HepG2 (cell line): ENCODE results near the gene DPEP2NB. TPM values are rescaled to one million over a fixed set of nuclear protein-coding genes. Genes with fewer than 3 reads are reported as not detected.

Experiments used
- ELF3 ChIP-seq: IDR thresholded peaks from 2 replicates; pipeline ENCODE4 v1.6.1; 2016; ENCODE audit warnings: missing genetic modification reagents, missing compliant biosample characterization
- ETV5 ChIP-seq: IDR thresholded peaks from 2 replicates; pipeline ENCODE4 v1.6.1; 2018; ENCODE audit warnings: missing biosample characterization, missing genetic modification reagents, inconsistent platforms, borderline replicate concordance
- FOXP1 ChIP-seq, 2 experiments: fragments of 450-650 bp in 1 of 2; IDR thresholded peaks; 2 replicates each; pipeline ENCODE4 v1.6.1; 2017 to 2018; ENCODE audit warnings: antibody characterized with exemption in 1 of 2
- GFI1 ChIP-seq: sonication (generic); formaldehyde crosslinking; IDR thresholded peaks from 2 replicates; pipeline ENCODE4 v1.5.0; 2020; ENCODE audit warnings: missing genetic modification reagents, mild to moderate bottlenecking, borderline replicate concordance
- HMGXB3 ChIP-seq: sonication (generic); formaldehyde crosslinking; IDR thresholded peaks from 2 replicates; pipeline ENCODE4 v1.4.0; 2020; ENCODE audit warnings: missing genetic modification reagents, borderline replicate concordance
- MED8 ChIP-seq: sonication (generic); formaldehyde crosslinking; IDR thresholded peaks from 2 replicates; pipeline ENCODE4 v1.8.1; 2023; ENCODE audit warnings: mild to moderate bottlenecking, missing genetic modification reagents; ENCODE audit not compliant: insufficient replicate concordance
- SATB2 ChIP-seq: sonication (generic); formaldehyde crosslinking; IDR thresholded peaks from 2 replicates; pipeline ENCODE4 v1.5.0; 2020; ENCODE audit warnings: missing genetic modification reagents
- YEATS4 ChIP-seq: sonication (generic); formaldehyde crosslinking; IDR thresholded peaks from 2 replicates; pipeline ENCODE4 v1.4.0; 2020; ENCODE audit warnings: missing genetic modification reagents, borderline replicate concordance
- YY1 ChIP-seq: IDR thresholded peaks from 2 replicates; pipeline ENCODE4 v1.6.1; 2011; ENCODE audit warnings: low read length, low read depth, moderate library complexity, mild to moderate bottlenecking; ENCODE audit not compliant: insufficient read depth, insufficient replicate concordance
- ZBTB4 ChIP-seq: sonication (generic); formaldehyde crosslinking; IDR thresholded peaks from 2 replicates; pipeline ENCODE4 v1.4.0; 2020; ENCODE audit warnings: missing genetic modification reagents, mild to moderate bottlenecking, borderline replicate concordance
- ZNF263 ChIP-seq: sonication (generic); formaldehyde crosslinking; IDR thresholded peaks from 2 replicates; pipeline ENCODE4 v1.4.0; 2020; ENCODE audit warnings: missing genetic modification reagents
- ZNF274 ChIP-seq: sonication (generic); formaldehyde crosslinking; IDR thresholded peaks from 2 replicates; pipeline ENCODE4 v1.5.1; 2020; ENCODE audit warnings: mild to moderate bottlenecking, missing genetic modification reagents
- ZNF281 ChIP-seq: sonication (generic); formaldehyde crosslinking; IDR thresholded peaks from 2 replicates; pipeline ENCODE4 v1.4.0; 2020; ENCODE audit warnings: missing genetic modification reagents, borderline replicate concordance
- ZNF607 ChIP-seq: sonication (generic); formaldehyde crosslinking; IDR thresholded peaks from 2 replicates; pipeline ENCODE4 v1.5.1; 2020; ENCODE audit warnings: missing genetic modification reagents, mild to moderate bottlenecking, borderline replicate concordance
- ZSCAN5A ChIP-seq: sonication (generic); formaldehyde crosslinking; IDR thresholded peaks from 2 replicates; pipeline ENCODE4 v1.8.0; 2022; ENCODE audit warnings: mild to moderate bottlenecking, missing genetic modification reagents, borderline replicate concordance
- polyA plus RNA-seq, 8 experiments: library from polyadenylated mRNA; depleted of rRNA in 3 of 8; stranded (reverse) in 7 of 8; unstranded in 1 of 8; fragments of >200 nt; fragmentation: Illumina TruSeq in 4 of 8; extraction: Trizol in 4 of 8; gene quantifications; 2 replicates each; pipeline versions ENCODE4 v1.2.1 to v1.2.3, GENCODE V29; 2011 to 2016; ENCODE audit warnings: low read depth in 4 of 8, missing spikeins in 1 of 8, mixed read lengths in 1 of 8; ENCODE audit not compliant: insufficient read depth in 1 of 8
- total RNA-seq, 5 experiments: library from RNA; depleted of rRNA; stranded (reverse); fragments of >200 nt; fragmentation: Illumina TruSeq; extraction: Trizol; gene quantifications; 2 replicates each; pipeline ENCODE4 v1.2.3, GENCODE V29; 2016; ENCODE audit warnings: low read depth in 1 of 5

DPEP2NB gene
- total and polyA plus RNA-seq, 2 of the 13 experiments (the other 11 are each of a cell fraction or from before 2014, with no cell fraction given) = not detected

GRCh38 chr16:67968400-67969253 lies 47.1 kb downstream of the DPEP2NB start, which contains the start of gene SLC12A4 (continued):
- TF ChIP-seq GFI1 (CRISPR knock-in tag) (no peak; the same call in 1 of the 2 replicates), SATB2 (CRISPR knock-in tag) (no peak), ZSCAN5A (CRISPR knock-in tag) (peak; percentile 93; the same call in 1 of the 2 replicates), FOXP1 (IDR thresholded peaks at IDR 0.05) (no peak), FOXP1 (CRISPR knock-in tag; IDR thresholded peaks at IDR 0.05) (0 out of 2 replicates have a peak, but pooled peaks have one; percentile 12), HMGXB3 (CRISPR knock-in tag) (0 out of 2 replicates have a peak, but pooled peaks have one; percentile 23), ZNF263 (CRISPR knock-in tag) (peak; percentile 100), YEATS4 (peak; percentile 82; the same call in 1 of the 2 replicates), ETV5 (CRISPR knock-in tag) (peak; percentile 83), ZNF274 (CRISPR knock-in tag) (peak; percentile 61; the same call in 1 of the 2 replicates), ELF3 (CRISPR knock-in tag) (peak; percentile 72), ZBTB4 (CRISPR knock-in tag) (0 out of 2 replicates have a peak, but pooled peaks have one; percentile 29), YY1 (peak; percentile 64), MED8 (peak; percentile 68), ZNF281 (CRISPR knock-in tag) (0 out of 2 replicates have a peak, but pooled peaks have one; percentile 8), ZNF607 (CRISPR knock-in tag) (peak; percentile 6)
